HEK293 (cell line): ENCODE results near the gene ALG3.

ENCODE experiments used
- CTCF ChIA-PET: fragments of 350-600 bp; formaldehyde crosslinking; extraction: SDS; loops from one replicate; lab custom pipeline; 2021; ENCODE audit warnings: antibody characterized with exemption; lab: Yijun Ruan, JAX
- POLR2A ChIA-PET: fragments of 300-600 bp; formaldehyde crosslinking; extraction: SDS; loops from one replicate; lab custom pipeline; 2020; ENCODE audit warnings: antibody characterized with exemption, inconsistent platforms; lab: Yijun Ruan, JAX
- H3K27ac ChIP-seq: fragments of 200-500 bp; sonication (Bioruptor generic); 2 replicates; pipeline ENCODE4 v1.5.1; 2014; ENCODE audit warnings: low read depth, low read length, control low read depth, inconsistent platforms; ENCODE audit errors: extremely low read depth
- H3K36me3 ChIP-seq, 2 experiments: fragments of 200-500 bp in 1 of 2; sonication (Bioruptor generic) in 1 of 2; 1 replicate in 1 of 2; 2 replicates in 1 of 2; pipeline ENCODE4 v1.5.1; 2014 to 2017; ENCODE audit warnings: inconsistent platforms in 2 of 2, low read length in 2 of 2; ENCODE audit not compliant: control insufficient read depth in 2 of 2, insufficient read depth in 1 of 2
- H3K4me1 ChIP-seq: fragments of 200-500 bp; sonication (Bioruptor generic); 2 replicates; pipeline ENCODE4 v1.5.1; 2014; ENCODE audit warnings: mild to moderate bottlenecking, low read length, inconsistent platforms; ENCODE audit not compliant: control insufficient read depth, insufficient read depth
- H3K4me3 ChIP-seq: 2 replicates; pipeline ENCODE4 v1.5.1; 2011; ENCODE audit warnings: low read depth, mild to moderate bottlenecking, control low read depth, low read length, moderate library complexity
- H3K9me3 ChIP-seq: fragments of 200-500 bp; sonication (Bioruptor generic); 2 replicates; pipeline ENCODE4 v1.5.1; 2014; ENCODE audit warnings: low read depth, low read length, inconsistent platforms; ENCODE audit not compliant: control insufficient read depth, insufficient read depth
- GFI1B ChIP-seq: fragments of 450-650 bp; formaldehyde crosslinking; IDR thresholded peaks from 2 replicates; pipeline ENCODE4 v1.5.1; 2016; ENCODE audit warnings: missing biosample characterization, missing genetic modification characterization
- GLIS1 ChIP-seq: fragments of 450-650 bp; formaldehyde crosslinking; IDR thresholded peaks from 2 replicates; pipeline ENCODE4 v1.5.1; 2016; ENCODE audit warnings: missing biosample characterization, missing genetic modification characterization
- HIC1 ChIP-seq: fragments of 450-650 bp; formaldehyde crosslinking; IDR thresholded peaks from 2 replicates; pipeline ENCODE4 v1.5.1; 2016; ENCODE audit warnings: missing biosample characterization, missing genetic modification characterization
- IKZF3 ChIP-seq: fragments of 450-650 bp; IDR thresholded peaks from 2 replicates; pipeline ENCODE4 v1.5.0; 2018; ENCODE audit warnings: missing biosample characterization, mild to moderate bottlenecking, missing genetic modification characterization, moderate library complexity
- INSM2 ChIP-seq: fragments of 450-650 bp; formaldehyde crosslinking; IDR thresholded peaks from 2 replicates; pipeline ENCODE4 v1.5.1; 2016; ENCODE audit warnings: missing biosample characterization, missing genetic modification characterization
- KLF10 ChIP-seq: fragments of 450-650 bp; IDR thresholded peaks from 2 replicates; pipeline ENCODE4 v1.5.1; 2018; ENCODE audit warnings: missing biosample characterization, mild to moderate bottlenecking, missing genetic modification characterization
- KLF9 ChIP-seq: fragments of 450-650 bp; formaldehyde crosslinking; IDR thresholded peaks from 2 replicates; pipeline ENCODE4 v1.5.1; 2016; ENCODE audit warnings: missing biosample characterization, missing genetic modification characterization, low read depth
- PATZ1 ChIP-seq: fragments of 450-650 bp; formaldehyde crosslinking; IDR thresholded peaks from 2 replicates; pipeline ENCODE4 v1.5.1; 2016; ENCODE audit warnings: missing biosample characterization, missing genetic modification characterization
- ZBTB17 ChIP-seq: fragments of 450-650 bp; formaldehyde crosslinking; IDR thresholded peaks from 2 replicates; pipeline ENCODE4 v1.5.1; 2016; ENCODE audit warnings: missing biosample characterization, missing genetic modification characterization
- ZBTB20 ChIP-seq: fragments of 450-650 bp; formaldehyde crosslinking; IDR thresholded peaks from 2 replicates; pipeline ENCODE4 v1.5.1; 2016; ENCODE audit warnings: missing biosample characterization, missing genetic modification characterization
- ZNF121 ChIP-seq: fragments of 450-650 bp; formaldehyde crosslinking; IDR thresholded peaks from 2 replicates; pipeline ENCODE4 v1.5.1; 2016; ENCODE audit warnings: missing biosample characterization, missing genetic modification characterization
- ZNF132 ChIP-seq: fragments of 450-650 bp; formaldehyde crosslinking; IDR thresholded peaks from 2 replicates; pipeline ENCODE4 v1.5.1; 2017; ENCODE audit warnings: missing biosample characterization, missing genetic modification characterization, borderline replicate concordance
- ZNF155 ChIP-seq: fragments of 450-650 bp; formaldehyde crosslinking; IDR thresholded peaks from 2 replicates; pipeline ENCODE4 v1.5.1; 2016; ENCODE audit warnings: missing biosample characterization, missing genetic modification characterization
- ZNF157 ChIP-seq: fragments of 450-650 bp; formaldehyde crosslinking; IDR thresholded peaks from 2 replicates; pipeline ENCODE4 v1.5.1; 2016; ENCODE audit warnings: missing biosample characterization, missing genetic modification characterization
- ZNF16 ChIP-seq: fragments of 450-650 bp; formaldehyde crosslinking; IDR thresholded peaks from 2 replicates; pipeline ENCODE4 v1.5.1; 2016; ENCODE audit warnings: low read depth, missing biosample characterization, missing genetic modification characterization
- ZNF335 ChIP-seq: fragments of 450-650 bp; formaldehyde crosslinking; conservative IDR thresholded peaks from 2 replicates; pipeline ENCODE4 v1.5.1; 2016; ENCODE audit warnings: missing biosample characterization, missing genetic modification characterization
- ZNF354C ChIP-seq: fragments of 450-650 bp; formaldehyde crosslinking; IDR thresholded peaks from 2 replicates; pipeline ENCODE4 v1.5.1; 2016; ENCODE audit warnings: missing biosample characterization, missing genetic modification characterization, low read depth, borderline replicate concordance
- ZNF449 ChIP-seq: fragments of 450-650 bp; formaldehyde crosslinking; IDR thresholded peaks from 2 replicates; pipeline ENCODE4 v1.5.1; 2017; ENCODE audit warnings: missing biosample characterization, mild to moderate bottlenecking, missing genetic modification characterization, moderate library complexity
- ZNF513 ChIP-seq: fragments of 450-650 bp; IDR thresholded peaks from 2 replicates; pipeline ENCODE4 v1.5.1; 2018; ENCODE audit warnings: missing biosample characterization, missing genetic modification characterization
- ZNF561 ChIP-seq: fragments of 450-650 bp; IDR thresholded peaks from 2 replicates; pipeline ENCODE4 v1.5.1; 2018; ENCODE audit warnings: missing biosample characterization, missing genetic modification characterization, borderline replicate concordance
- ZNF660 ChIP-seq: fragments of 450-650 bp; IDR thresholded peaks from 2 replicates; pipeline ENCODE4 v1.5.1; 2018; ENCODE audit warnings: missing biosample characterization, mild to moderate bottlenecking, missing genetic modification characterization
- ZNF704 ChIP-seq: fragments of 450-650 bp; formaldehyde crosslinking; IDR thresholded peaks from 2 replicates; pipeline ENCODE4 v1.5.1; 2016; ENCODE audit warnings: missing biosample characterization, missing genetic modification characterization
- ZNF747 ChIP-seq: fragments of 450-650 bp; formaldehyde crosslinking; IDR thresholded peaks from 2 replicates; pipeline ENCODE4 v1.5.1; 2016; ENCODE audit warnings: missing biosample characterization, missing genetic modification characterization
- ZSCAN4 ChIP-seq: fragments of 450-650 bp; formaldehyde crosslinking; IDR thresholded peaks from 2 replicates; pipeline ENCODE4 v1.5.1; 2017; ENCODE audit warnings: missing biosample characterization, missing genetic modification characterization

ALG3 gene

GRCh38 chr3:184249412-184250166, 827 bp upstream of the ALG3 start, which contains the start of gene EEF1AKMT4 (continued):
- TF ChIP-seq HIC1 (tag by site-specific recombination) (peak; percentile 93), ZNF747 (tag by site-specific recombination) (no peak), ZBTB17 (0 out of 2 replicates have a peak, but pooled peaks have one; percentile 12), ZNF121 (tag by site-specific recombination) (no peak), ZBTB20 (tag by site-specific recombination) (peak; percentile 87), ZNF155 (tag by site-specific recombination) (no peak), KLF10 (tag by site-specific recombination) (peak; percentile 65; the same call in 1 of the 2 replicates), ZNF449 (tag by site-specific recombination) (peak; percentile 58; the same call in 1 of the 2 replicates), PATZ1 (tag by site-specific recombination) (peak; percentile 60; the same call in 1 of the 2 replicates), ZNF660 (peak; percentile 84), IKZF3 (no peak; the same call in 1 of the 2 replicates), ZNF335 (peak; percentile 95), ZNF157 (tag by site-specific recombination) (no peak), ZSCAN4 (no peak), GLIS1 (tag by site-specific recombination) (no peak)

GRCh38 chr3:184242297-184242685, 6.5 kb downstream of the ALG3 start:
- no peak overlapping the region for H3K4me3 ChIP-seq
- POLR2A ChIA-PET: interaction anchor here (0.6 kb wide), 1 partner anchor 347 kb away, joined by 3 read pairs; no protein-coding TSS in a partner anchor
- CTCF ChIA-PET: interaction anchor here (0.6 to 8.7 kb wide), 6 partner anchors 15 to 1520 kb away, joined by 3 to 66 read pairs (median 4); partner anchors contain the start of gene VWA5B2
- TF ChIP-seq ZNF561 (no peak), ZNF16 (tag by site-specific recombination) (no peak), ZNF704 (tag by site-specific recombination) (no peak), INSM2 (tag by site-specific recombination) (no peak), GFI1B (tag by site-specific recombination) (no peak), ZBTB20 (tag by site-specific recombination) (no peak), ZNF132 (tag by site-specific recombination) (no peak), KLF9 (tag by site-specific recombination) (no peak), ZNF513 (tag by site-specific recombination) (no peak), ZNF354C (tag by site-specific recombination) (no peak)
- no peaks in the 10 kb centered on the region for H3K9me3 ChIP-seq
- H3K27ac ChIP-seq: no peak overlapping the region
- no peaks in the 10 kb centered on the region for H3K4me1 ChIP-seq
- H3K36me3 ChIP-seq: peaks cover 0 to 44% of the 10 kb centered on the region in 2 experiments; a peak in 1 of 3 replicates
